Lung (tissue), 12 donors: ENCODE measurements around the gene ERRFI1. TPM values are rescaled to one million over a fixed set of nuclear protein-coding genes. Genes with fewer than 3 reads are reported as not detected.

ENCODE experiments used
- ATAC-seq: fragments of 200-7000 bp; cut with Tn5 transposase; one replicate; pipeline ENCODE4 v1.9.1; 2020; ENCODE audit warnings: moderate number of reproducible peaks; ENCODE audit not compliant: insufficient read depth, low FRiP score
- DNase-seq, 3 donors: peaks; one replicate each; pipeline ENCODE4 v3.0.0-alpha.2; 2013 to 2017
- H3K27ac ChIP-seq, 2 donors: one replicate each; pipeline ENCODE4 v1.5.1; 2013; ENCODE audit warnings: mild to moderate bottlenecking in 2 of 2, moderate library complexity in 2 of 2, control low read depth in 1 of 2, inconsistent platforms in 1 of 2, low read depth in 1 of 2, low read length in 1 of 2
- H3K27me3 ChIP-seq, 3 donors: one replicate each; pipeline ENCODE4 v1.5.1; 2013; ENCODE audit warnings: low read length in 2 of 3; ENCODE audit not compliant: control insufficient read depth in 3 of 3, insufficient read depth in 3 of 3
- H3K36me3 ChIP-seq, 4 donors: one replicate each; pipeline ENCODE4 v1.5.1; 2013; ENCODE audit warnings: low read length in 4 of 4, mild to moderate bottlenecking in 1 of 4, moderate library complexity in 1 of 4; ENCODE audit not compliant: control insufficient read depth in 4 of 4, insufficient read depth in 4 of 4
- H3K4me1 ChIP-seq, 5 donors: one replicate each; pipeline ENCODE4 v1.5.1; 2013; ENCODE audit warnings: low read length in 5 of 5, mild to moderate bottlenecking in 2 of 5, moderate library complexity in 1 of 5; ENCODE audit not compliant: control insufficient read depth in 5 of 5, insufficient read depth in 5 of 5
- H3K4me3 ChIP-seq: one replicate; pipeline ENCODE4 v1.5.1; 2013; ENCODE audit warnings: mild to moderate bottlenecking, control low read depth, moderate library complexity
- H3K9ac ChIP-seq, 2 donors: one replicate each; pipeline ENCODE4 v1.5.1; 2013; ENCODE audit warnings: low read length in 2 of 2, control low read depth in 1 of 2; ENCODE audit not compliant: insufficient read depth in 1 of 2
- H3K9me3 ChIP-seq, 4 donors: one replicate each; pipeline ENCODE4 v1.5.1; 2013; ENCODE audit warnings: low read length in 3 of 4, mild to moderate bottlenecking in 1 of 4, moderate library complexity in 1 of 4; ENCODE audit not compliant: control insufficient read depth in 4 of 4, insufficient read depth in 3 of 4
- CTCF ChIP-seq: IDR thresholded peaks from 2 replicates; pipeline ENCODE4 v1.5.1; 2012; ENCODE audit warnings: mild to moderate bottlenecking; ENCODE audit errors: control extremely low read depth, extremely low read depth
- WGBS, 2 donors: extraction: QIAGEN DNeasy Blood & Tissue Kit; methylation state at CpG; one replicate each; pipeline ENCODE4 v1.1.7; 2013; 5-methylcytosine and 5-hydroxymethylcytosine counted together
- polyA plus RNA-seq, 2 donors: library from polyadenylated mRNA; stranded (reverse); fragments of 200-250 nt; gene quantifications; one replicate each; pipeline ENCODE4 v1.2.1, GENCODE V29; 2013
- total RNA-seq, 2 donors: library from RNA; depleted of rRNA in 1 of 2; stranded (reverse); fragments of >200 nt in 1 of 2; gene quantifications; one replicate each; pipeline ENCODE4 v1.2.1, GENCODE V29; 2014 to 2021
- donor health status: control.
- donor health status: control.
- donor health status: Bipolar disorder and iron deficiency.
- donor health status: healthy.
- donor health status: DM: yes; HTN: yes; CAD: no.

The ERRFI1 gene
- total and polyA plus RNA-seq, 4 donors, result 26.5 to 89.2 (median 61.4) TPM

- Histone ChIP-seq H3K27ac (peak overlapping the region in 1 of 2 donors; percentile 24), H3K4me3 (no peak overlapping the region), H3K36me3 (no peaks in the 10 kb centered on the region), H3K9me3 (no peaks in the 10 kb centered on the region), H3K4me1 (peaks cover 6 to 49% (median 26%) of the 10 kb centered on the region in 5 donors), H3K27me3 (peaks cover 0 to 3% (median 0%) of the 10 kb centered on the region in 3 donors), H3K9ac (peak overlapping the region in 1 of 2 donors; percentile 12)
- ATAC-seq, result no peak
- no peak for TF ChIP-seq CTCF
- 68 to 85% methylated on average over 10 of the region's 10 CpGs for WGBS, 2 donors
- no peak for DNase-seq
Measured at GRCh38 chr1:8023287-8023994, 2.7 kb downstream of the ERRFI1 start.

- Histone ChIP-seq H3K4me1 (peaks cover 6 to 45% (median 19%) of the 10 kb centered on the region in 5 donors), H3K9ac (peak overlapping the region in 1 of 2 donors; percentile 12), H3K27me3 (peaks cover 0 to 3% (median 0%) of the 10 kb centered on the region in 3 donors), H3K27ac (no peak overlapping the region), H3K36me3 (no peaks in the 10 kb centered on the region), H3K9me3 (no peaks in the 10 kb centered on the region), H3K4me3 (no peak overlapping the region)
- ATAC-seq (no peak), DNase-seq (no peak)
- no peak for TF ChIP-seq CTCF
- WGBS, 2 donors, result 74 to 89% methylated on average over 3 of the region's 3 CpGs
Measured at GRCh38 chr1:8022395-8023286, 3.5 kb downstream of the ERRFI1 start.

GRCh38 chr1:8021676-8022266 lies 4.3 kb downstream of the ERRFI1 start:
- Histone ChIP-seq H3K4me3 (no peak overlapping the region), H3K27ac (peak overlapping the region in 1 of 2 donors; percentile 70), H3K9ac (no peak overlapping the region), H3K4me1 (peaks cover 2 to 44% (median 16%) of the 10 kb centered on the region in 5 donors), H3K9me3 (no peaks in the 10 kb centered on the region), H3K36me3 (no peaks in the 10 kb centered on the region), H3K27me3 (peaks cover 0 to 3% (median 0%) of the 10 kb centered on the region in 3 donors)
- TF ChIP-seq CTCF, result no peak
- DNase-seq, result no peak
- 81 to 85% methylated on average over 6 of the region's 6 CpGs for WGBS, 2 donors
- no peak for ATAC-seq
